BE2C (cell line): ENCODE measurements around the gene CORO2B.
A peak's percentile ranks its signal among the peaks of the same experiment; 100 is the strongest.

Experiments used
- DNase-seq: peaks from one replicate; pipeline ENCODE4 v3.0.0-alpha.2; 2020
- H3K27me3 ChIP-seq: fragments of 250-450 bp; sonication (Bioruptor Pico); 2 replicates; pipeline ENCODE4 v1.5.1; 2020; ENCODE audit warnings: mild to moderate bottlenecking
- H3K36me3 ChIP-seq: fragments of 250-450 bp; sonication (Bioruptor Pico); 2 replicates; pipeline ENCODE4 v1.5.1; 2020; ENCODE audit warnings: mild to moderate bottlenecking
- H3K4me1 ChIP-seq: fragments of 250-450 bp; sonication (Bioruptor Pico); 2 replicates; pipeline ENCODE4 v1.5.1; 2020
- H3K4me3 ChIP-seq: 2 replicates; pipeline ENCODE4 v1.5.1; 2011; ENCODE audit warnings: low read depth, low read length
- H3K9me3 ChIP-seq: fragments of 250-450 bp; sonication (Bioruptor Pico); 2 replicates; pipeline ENCODE4 v1.5.1; 2020
- CTCF ChIP-seq: IDR thresholded peaks from 2 replicates; pipeline ENCODE4 v1.5.1; 2012; ENCODE audit warnings: mild to moderate bottlenecking, low read depth, low read length

Gene CORO2B

GRCh38 chr15:68548364-68548763, 30.4 kb upstream of the CORO2B start:
- no peak for DNase-seq
- Histone ChIP-seq H3K4me1 (peaks cover 6% of the 10 kb centered on the region; the same call in 1 of the 2 replicates), H3K4me3 (no peak overlapping the region), H3K36me3 (no peaks in the 10 kb centered on the region), H3K27me3 (no peaks in the 10 kb centered on the region), H3K9me3 (no peaks in the 10 kb centered on the region)
- no peak for TF ChIP-seq CTCF

- Histone ChIP-seq H3K4me3 (no peak overlapping the region), H3K27me3 (no peaks in the 10 kb centered on the region), H3K4me1 (peaks cover 6% of the 10 kb centered on the region; the same call in 1 of the 2 replicates), H3K36me3 (no peaks in the 10 kb centered on the region), H3K9me3 (no peaks in the 10 kb centered on the region)
- no peak for DNase-seq
- TF ChIP-seq CTCF: no peak
Observed at GRCh38 chr15:68550004-68550403, 28.8 kb upstream of the CORO2B start.

DNA sequence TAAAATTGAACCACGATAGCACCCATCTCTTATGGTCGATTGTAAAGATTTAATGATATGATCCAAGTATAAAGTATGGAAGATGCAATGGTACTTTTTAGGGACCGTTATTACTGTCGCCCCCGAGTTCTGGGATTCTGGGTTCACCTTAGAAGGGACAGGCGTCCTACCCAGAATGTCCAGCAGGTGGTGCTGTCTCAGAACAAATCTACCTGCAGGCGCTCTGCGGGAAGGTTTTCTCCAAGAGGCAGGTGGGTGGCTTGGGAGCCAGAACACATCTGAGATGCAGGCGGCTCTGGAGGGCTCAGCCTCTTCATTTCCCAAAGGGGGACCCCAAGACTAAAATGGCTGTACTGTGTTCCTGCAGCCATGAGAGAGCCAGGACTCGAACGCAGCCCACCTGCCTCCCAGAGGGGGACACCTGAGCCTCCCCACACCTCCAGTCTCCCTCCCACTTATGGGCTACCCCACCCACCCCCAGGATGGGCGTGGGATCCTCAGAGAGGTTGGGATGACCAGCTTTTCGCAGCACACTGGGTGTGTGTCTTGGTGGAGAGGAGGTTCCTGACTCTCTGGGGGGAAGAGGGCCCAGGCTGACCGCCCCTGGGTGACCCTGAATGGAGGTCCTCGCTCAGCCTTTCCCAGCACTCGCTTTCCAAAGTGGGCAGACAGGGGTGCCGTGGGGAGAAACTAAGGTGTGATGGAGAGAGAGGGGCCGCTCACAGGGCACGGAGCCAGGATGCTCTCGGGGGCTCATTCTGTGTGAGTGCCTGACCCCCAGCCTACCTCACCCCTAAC, 28.1 kb upstream of the CORO2B start:
- H3K4me1 ChIP-seq: peaks cover 6% of the 10 kb centered on the region; the same call in 1 of the 2 replicates
- H3K4me3 ChIP-seq: no peak overlapping the region

GRCh38 chr15:68551296-68551635, 27.5 kb upstream of the CORO2B start:
- DNase-seq: no peak
- Histone ChIP-seq H3K27me3 (no peaks in the 10 kb centered on the region), H3K36me3 (no peaks in the 10 kb centered on the region), H3K4me1 (peaks cover 6% of the 10 kb centered on the region; the same call in 1 of the 2 replicates), H3K4me3 (no peak overlapping the region), H3K9me3 (no peaks in the 10 kb centered on the region)
- TF ChIP-seq CTCF: no peak

More for the DNA sequence above, 28.1 kb upstream of the CORO2B start:
- Histone ChIP-seq H3K9me3 (no peaks in the 10 kb centered on the region), H3K27me3 (no peaks in the 10 kb centered on the region), H3K36me3 (no peaks in the 10 kb centered on the region)
- peak; percentile 83 for DNase-seq
- peak; percentile 91 for TF ChIP-seq CTCF

- Histone ChIP-seq H3K4me3 (no peak overlapping the region), H3K9me3 (no peaks in the 10 kb centered on the region), H3K36me3 (no peaks in the 10 kb centered on the region), H3K27me3 (no peaks in the 10 kb centered on the region), H3K4me1 (peaks cover 6% of the 10 kb centered on the region; the same call in 1 of the 2 replicates)
- no peak for DNase-seq
- TF ChIP-seq CTCF: no peak
Observed at GRCh38 chr15:68552344-68552743, 26.4 kb upstream of the CORO2B start.

- Histone ChIP-seq H3K27me3 (no peaks in the 10 kb centered on the region), H3K4me1 (peaks cover 6% of the 10 kb centered on the region; the same call in 1 of the 2 replicates), H3K4me3 (no peak overlapping the region), H3K36me3 (no peaks in the 10 kb centered on the region), H3K9me3 (no peaks in the 10 kb centered on the region)
- no peak for TF ChIP-seq CTCF
- peak; percentile 40 for DNase-seq
Observed at GRCh38 chr15:68552773-68553172, 26.0 kb upstream of the CORO2B start.
